GM12874 (cell line): ENCODE results near the gene GAMT.

Source experiments
- TF ChIP-seq, protein P1 (sequence below): IDR thresholded peaks from 2 replicates; pipeline ENCODE4 v1.5.1; 2011; ENCODE audit warnings: low read depth, mild to moderate bottlenecking, control low read depth, low read length, moderate library complexity; ENCODE audit not compliant: insufficient read depth

The GAMT gene

DNA sequence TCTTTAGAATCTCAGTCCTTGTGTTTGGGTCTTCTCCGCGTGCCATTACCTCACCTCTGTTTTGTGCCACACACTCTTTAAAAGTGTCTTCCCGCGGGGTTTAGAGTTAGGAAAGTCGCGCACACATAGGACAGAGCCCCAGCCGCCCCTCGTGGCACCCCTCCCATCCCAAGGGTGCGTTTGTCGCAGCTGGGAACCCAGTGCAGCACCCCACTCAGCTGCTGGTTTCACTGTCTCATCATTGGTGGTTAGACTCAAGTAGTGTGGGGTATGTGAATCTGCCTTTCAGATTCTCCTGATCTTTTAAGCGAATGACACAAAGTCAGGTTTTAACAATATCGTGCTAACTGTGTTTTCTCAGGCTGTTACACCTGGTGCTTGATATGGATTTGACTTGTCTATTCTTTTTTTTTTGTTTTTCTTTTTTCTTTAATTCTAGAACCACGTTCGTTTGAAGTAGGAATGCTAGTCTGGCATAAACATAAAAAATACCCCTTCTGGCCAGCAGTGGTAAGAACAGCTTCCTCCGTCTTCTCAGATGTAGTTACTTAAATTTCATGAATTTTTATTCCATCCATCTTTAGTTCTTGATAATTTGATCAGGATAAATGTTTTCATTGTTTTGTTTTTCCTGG is 37.2 kb downstream of the GAMT start:
- TF ChIP-seq, protein P1, sequence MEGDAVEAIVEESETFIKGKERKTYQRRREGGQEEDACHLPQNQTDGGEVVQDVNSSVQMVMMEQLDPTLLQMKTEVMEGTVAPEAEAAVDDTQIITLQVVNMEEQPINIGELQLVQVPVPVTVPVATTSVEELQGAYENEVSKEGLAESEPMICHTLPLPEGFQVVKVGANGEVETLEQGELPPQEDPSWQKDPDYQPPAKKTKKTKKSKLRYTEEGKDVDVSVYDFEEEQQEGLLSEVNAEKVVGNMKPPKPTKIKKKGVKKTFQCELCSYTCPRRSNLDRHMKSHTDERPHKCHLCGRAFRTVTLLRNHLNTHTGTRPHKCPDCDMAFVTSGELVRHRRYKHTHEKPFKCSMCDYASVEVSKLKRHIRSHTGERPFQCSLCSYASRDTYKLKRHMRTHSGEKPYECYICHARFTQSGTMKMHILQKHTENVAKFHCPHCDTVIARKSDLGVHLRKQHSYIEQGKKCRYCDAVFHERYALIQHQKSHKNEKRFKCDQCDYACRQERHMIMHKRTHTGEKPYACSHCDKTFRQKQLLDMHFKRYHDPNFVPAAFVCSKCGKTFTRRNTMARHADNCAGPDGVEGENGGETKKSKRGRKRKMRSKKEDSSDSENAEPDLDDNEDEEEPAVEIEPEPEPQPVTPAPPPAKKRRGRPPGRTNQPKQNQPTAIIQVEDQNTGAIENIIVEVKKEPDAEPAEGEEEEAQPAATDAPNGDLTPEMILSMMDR, result peak; percentile 15; the same call in 1 of the 2 replicates

DNA sequence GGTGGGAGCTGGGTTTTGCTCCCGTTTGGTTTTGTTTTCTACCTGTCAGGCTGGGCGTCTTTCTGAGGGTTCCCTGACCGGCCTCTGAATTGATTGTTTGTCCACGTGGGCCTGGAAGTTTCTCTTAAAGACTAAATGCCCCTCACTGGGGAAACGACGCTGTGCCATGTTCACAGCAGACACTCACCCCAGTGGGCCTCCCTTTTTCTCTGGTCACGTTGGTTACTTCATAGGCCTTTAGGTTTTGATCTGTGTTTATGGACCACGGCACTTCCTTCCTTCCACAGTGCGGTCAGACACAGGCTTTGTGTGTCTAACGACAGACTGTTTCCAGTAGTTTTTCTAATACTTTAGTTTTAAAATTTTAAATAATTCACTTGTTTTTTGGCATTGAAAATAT is 37.7 kb downstream of the GAMT start:
- TF ChIP-seq, protein P1, result no peak

DNA sequence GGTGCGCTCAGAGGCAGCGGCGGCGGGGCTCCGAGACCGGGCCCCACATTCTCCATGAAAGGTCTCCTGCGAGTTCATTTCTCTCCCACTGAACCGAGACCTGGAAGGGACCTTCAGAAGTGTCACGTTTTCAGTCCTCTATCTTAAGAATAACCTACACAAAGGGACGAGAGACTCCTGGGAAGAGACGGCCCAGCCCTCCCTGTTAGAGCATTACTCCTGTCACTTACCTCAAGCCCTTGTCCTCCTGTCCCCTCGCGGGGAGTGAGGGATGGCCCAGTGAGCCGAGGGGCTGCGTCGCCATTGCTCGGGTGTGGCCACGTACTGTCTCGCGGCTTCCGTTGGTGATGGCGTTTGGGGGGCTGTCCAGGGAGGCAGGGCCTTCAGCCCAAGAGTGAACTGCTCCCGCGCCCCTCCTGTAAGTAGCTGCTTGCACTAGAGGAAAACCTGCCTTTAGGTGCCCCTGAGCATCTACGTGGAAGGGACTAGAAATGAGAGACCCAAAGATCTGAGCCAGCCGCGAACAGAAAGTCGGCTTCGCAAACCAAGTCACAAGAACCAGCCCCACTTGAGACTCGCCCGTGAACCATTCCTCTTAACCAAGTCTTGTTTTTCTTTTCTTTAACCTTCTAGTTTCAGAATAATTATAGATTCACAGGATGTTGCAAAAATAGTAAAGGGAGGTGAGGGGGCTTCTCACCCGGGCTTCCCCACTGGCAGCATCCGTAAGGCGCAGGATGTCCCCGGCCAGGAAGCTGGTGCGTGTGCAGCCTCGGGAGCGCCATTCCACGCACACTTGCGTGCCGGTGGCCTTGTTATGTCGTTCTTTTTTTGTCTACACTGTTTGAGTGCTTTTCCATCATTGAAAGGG is 38.7 kb downstream of the GAMT start:
- TF ChIP-seq, protein P1, result no peak

DNA sequence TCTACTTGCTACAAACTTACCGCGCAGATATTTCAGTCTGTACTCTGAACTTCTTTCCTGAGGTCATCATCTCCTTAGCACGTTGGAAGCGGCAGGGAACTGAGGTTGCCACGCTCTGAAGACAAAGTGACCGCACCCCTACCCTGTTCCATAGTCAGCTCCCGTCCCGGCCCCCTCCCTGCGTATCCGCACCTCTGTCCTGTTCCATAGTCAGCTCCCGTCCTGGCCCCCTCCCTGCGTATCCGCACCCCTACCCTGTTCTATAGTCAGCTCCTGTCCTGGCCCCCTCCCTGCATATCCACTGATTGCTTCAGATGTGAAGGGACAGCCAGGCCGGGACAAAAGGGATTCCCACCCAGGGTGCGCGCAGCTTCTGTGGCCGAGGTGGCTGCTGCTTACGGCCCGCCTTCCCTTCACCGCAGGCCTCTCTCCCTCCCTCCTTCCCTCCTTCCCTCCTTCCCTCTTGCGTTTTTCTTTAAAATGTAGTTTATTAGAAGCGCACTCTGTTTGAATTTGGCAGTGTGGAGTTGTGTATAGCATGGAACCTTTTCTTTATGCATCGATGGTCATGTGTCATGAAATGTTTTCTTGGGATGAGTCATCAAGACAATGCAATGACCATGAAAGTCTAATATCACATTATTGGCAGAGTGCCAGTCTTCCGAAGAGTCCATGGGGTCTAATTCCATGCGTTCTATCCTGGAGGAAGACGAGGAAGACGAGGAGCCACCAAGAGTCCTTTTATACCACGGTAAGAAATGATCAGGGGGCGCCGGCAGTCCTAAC is 39.5 kb downstream of the GAMT start:
- TF ChIP-seq, protein P1, result no peak

DNA sequence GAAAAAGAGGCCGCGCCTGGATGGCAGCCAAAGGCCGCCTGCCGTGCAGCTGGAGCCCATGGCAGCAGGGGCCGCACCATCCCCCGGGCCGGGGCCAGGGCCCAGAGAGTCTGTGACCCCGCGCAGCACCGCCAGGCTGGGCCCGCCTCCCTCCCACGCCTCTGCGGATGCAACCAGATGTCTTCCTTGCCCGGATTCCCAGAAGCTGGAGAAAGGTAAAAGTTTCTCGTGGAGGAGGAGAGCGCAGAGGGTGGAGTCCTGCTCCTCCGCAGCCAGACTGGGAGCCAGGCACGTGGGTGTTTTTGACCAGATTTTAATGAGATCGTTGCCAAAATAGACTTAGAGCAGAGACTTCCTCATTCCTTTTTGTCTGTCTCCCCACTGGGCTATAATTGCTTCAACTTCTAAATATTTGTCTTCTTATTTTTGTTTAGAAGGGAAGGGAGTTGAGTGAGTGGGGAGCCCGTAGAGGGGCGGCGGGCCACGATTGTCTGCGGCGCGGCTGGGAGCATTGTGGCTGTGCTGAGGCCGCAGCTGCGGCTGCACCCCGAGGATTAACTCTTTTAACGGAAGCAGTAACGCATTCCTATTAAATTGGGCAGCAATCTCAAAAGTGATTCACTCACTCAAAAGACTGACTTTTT is 40.4 kb downstream of the GAMT start:
- TF ChIP-seq, protein P1, result no peak

DNA sequence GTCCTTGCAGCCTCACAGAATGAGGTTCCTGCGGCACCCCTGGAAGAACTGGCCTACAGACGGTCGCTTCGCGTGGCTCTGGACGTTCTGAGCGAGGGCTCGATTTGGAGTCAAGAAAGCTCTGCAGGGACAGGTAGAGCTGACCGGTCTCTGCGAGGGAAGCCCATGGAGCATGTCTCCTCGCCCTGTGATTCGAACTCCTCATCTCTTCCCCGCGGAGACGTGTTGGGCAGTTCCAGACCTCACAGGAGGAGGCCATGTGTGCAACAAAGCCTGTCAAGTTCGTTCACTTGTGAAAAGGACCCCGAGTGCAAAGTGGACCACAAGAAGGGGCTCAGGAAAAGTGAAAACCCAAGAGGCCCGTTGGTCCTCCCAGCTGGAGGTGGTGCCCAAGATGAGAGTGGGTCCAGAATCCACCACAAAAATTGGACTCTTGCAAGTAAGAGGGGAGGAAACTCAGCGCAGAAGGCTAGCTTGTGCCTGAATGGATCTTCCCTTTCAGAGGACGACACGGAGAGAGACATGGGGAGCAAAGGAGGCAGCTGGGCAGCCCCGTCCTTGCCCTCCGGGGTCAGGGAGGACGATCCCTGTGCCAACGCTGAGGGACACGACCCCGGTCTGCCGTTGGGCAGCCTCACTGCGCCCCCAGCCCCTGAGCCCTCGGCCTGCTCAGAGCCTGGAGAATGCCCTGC is 41.1 kb downstream of the GAMT start:
- TF ChIP-seq, protein P1, result no peak
